ENCODE measurements around the gene DDX47. TPM values are rescaled to one million over a fixed set of nuclear protein-coding genes. Genes with fewer than 3 reads are reported as not detected.
"Not testable (repeated sequence)": the region's sequence is repeated elsewhere in the genome, so short reads cannot be mapped to it uniquely, and the experiment has no call there.

The DDX47 gene
- total and polyA plus RNA-seq, 4 donors, result 20.2 to 37.2 (median 25.9) TPM

DNA sequence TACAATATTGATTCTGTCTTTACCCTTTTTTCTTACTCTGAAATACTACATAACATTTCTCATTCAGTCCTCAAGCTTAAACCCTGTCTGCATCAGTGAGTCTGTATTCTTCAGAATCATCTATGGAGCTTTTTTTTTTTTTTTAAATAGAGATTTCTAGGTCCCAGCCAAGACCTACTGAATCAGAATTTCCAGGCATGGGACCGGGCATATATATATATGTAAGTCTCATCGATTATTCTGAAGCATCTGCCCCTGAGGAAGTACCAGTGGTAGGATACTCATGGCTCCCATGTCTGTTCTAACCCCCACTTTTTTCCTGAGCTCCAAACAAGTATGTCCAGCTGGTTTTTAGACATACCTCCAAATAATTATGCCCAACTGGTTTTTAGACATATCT is 6.1 kb downstream of the DDX47 start (continued):
- TF ChIP-seq REST (IDR thresholded peaks at IDR 0.05), result no peak

- no peak overlapping the region for H3K4me3 ChIP-seq (ENCODE audit: low read depth in 1 of 3, low read length in 3 of 3)
- peaks cover 5 to 39% (median 37%) of the 10 kb centered on the region in 4 donors for H3K36me3 ChIP-seq (ENCODE audit: control insufficient read depth in 4 of 4, insufficient read depth in 3 of 4, low read depth in 1 of 4, low read length in 3 of 4)
- TF ChIP-seq YY1 (IDR thresholded peaks at IDR 0.05) (no peak), SP1 (IDR thresholded peaks at IDR 0.05) (no peak), JUND (IDR thresholded peaks at IDR 0.05) (no peak), HNF4A (conservative IDR thresholded peaks at IDR 0.05) (no peak), TAF1 (conservative IDR thresholded peaks at IDR 0.05) (no peak), ATF3 (IDR thresholded peaks at IDR 0.05) (no peak), ZBTB33 (IDR thresholded peaks at IDR 0.05) (no peak), EGR1 (IDR thresholded peaks at IDR 0.05; ENCODE audit: low read depth in 2 of 2) (no peak), RAD21 (IDR thresholded peaks at IDR 0.05) (no peak), HNF4G (IDR thresholded peaks at IDR 0.05) (no peak), FOXA1 (IDR thresholded peaks at IDR 0.05) (no peak), RXRA (IDR thresholded peaks at IDR 0.05) (no peak), GABPA (IDR thresholded peaks at IDR 0.05 in 1 of 2, conservative IDR thresholded peaks at IDR 0.05 in 1 of 2) (no peak), REST (IDR thresholded peaks at IDR 0.05) (no peak)
- TF ChIP-seq, protein P1, sequence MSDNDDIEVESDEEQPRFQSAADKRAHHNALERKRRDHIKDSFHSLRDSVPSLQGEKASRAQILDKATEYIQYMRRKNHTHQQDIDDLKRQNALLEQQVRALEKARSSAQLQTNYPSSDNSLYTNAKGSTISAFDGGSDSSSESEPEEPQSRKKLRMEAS (IDR thresholded peaks at IDR 0.05), result no peak
- TF ChIP-seq, protein P2, sequence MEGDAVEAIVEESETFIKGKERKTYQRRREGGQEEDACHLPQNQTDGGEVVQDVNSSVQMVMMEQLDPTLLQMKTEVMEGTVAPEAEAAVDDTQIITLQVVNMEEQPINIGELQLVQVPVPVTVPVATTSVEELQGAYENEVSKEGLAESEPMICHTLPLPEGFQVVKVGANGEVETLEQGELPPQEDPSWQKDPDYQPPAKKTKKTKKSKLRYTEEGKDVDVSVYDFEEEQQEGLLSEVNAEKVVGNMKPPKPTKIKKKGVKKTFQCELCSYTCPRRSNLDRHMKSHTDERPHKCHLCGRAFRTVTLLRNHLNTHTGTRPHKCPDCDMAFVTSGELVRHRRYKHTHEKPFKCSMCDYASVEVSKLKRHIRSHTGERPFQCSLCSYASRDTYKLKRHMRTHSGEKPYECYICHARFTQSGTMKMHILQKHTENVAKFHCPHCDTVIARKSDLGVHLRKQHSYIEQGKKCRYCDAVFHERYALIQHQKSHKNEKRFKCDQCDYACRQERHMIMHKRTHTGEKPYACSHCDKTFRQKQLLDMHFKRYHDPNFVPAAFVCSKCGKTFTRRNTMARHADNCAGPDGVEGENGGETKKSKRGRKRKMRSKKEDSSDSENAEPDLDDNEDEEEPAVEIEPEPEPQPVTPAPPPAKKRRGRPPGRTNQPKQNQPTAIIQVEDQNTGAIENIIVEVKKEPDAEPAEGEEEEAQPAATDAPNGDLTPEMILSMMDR (IDR thresholded peaks at IDR 0.05; ENCODE audit: low read depth, low read length, missing input control), result no peak
- DNase-seq (ENCODE audit: low spot score), result no peak
- H3K27me3 ChIP-seq (ENCODE audit: control insufficient read depth in 4 of 4, insufficient read depth in 4 of 4, low read length in 3 of 4), result no peaks in the 10 kb centered on the region
- H3K27ac ChIP-seq (ENCODE audit: low read depth in 1 of 2, low read length in 2 of 2), result no peak overlapping the region
- 80% methylated on average over 2 of the region's 2 CpGs for WGBS
- H3K9ac ChIP-seq (ENCODE audit: low read depth in 1 of 2, low read length in 2 of 2), result no peak overlapping the region
- peaks cover 0 to 6% (median 0%) of the 10 kb centered on the region in 4 donors for H3K4me1 ChIP-seq (ENCODE audit: control insufficient read depth in 4 of 4, insufficient read depth in 4 of 4, low read length in 3 of 4)
- H3K9me3 ChIP-seq (ENCODE audit: control insufficient read depth in 4 of 4, low read length in 3 of 4), result no peaks in the 10 kb centered on the region
Measured at GRCh38 chr12:12819752-12820311, 6.7 kb downstream of the DDX47 start.

DNA sequence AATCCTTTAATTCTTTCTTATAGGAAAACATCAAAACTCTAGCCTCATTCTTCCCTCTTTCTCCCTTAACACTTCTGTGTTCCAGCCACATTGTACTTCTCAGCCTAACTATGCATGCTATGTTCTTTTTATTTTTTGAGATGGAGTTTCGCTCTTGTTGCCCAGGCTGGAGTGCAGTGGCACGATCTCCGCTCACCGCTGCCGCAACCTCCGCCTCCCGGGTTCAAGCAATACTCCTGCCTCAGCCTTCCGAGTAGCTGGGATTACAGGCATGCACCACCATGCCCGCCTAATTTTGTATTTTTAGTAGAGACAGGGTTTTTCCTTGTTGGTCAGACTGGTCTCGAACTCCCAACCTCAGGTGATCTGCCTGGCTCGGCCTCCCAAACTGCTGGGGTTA is 7.2 kb downstream of the DDX47 start:
- H3K9ac ChIP-seq (ENCODE audit: low read depth in 1 of 2, low read length in 2 of 2); DNase-seq (ENCODE audit: low spot score); H3K27ac ChIP-seq (ENCODE audit: low read depth in 1 of 2, low read length in 2 of 2); H3K9me3 ChIP-seq (ENCODE audit: control insufficient read depth in 4 of 4, low read length in 3 of 4); H3K4me1 ChIP-seq (ENCODE audit: control insufficient read depth in 4 of 4, insufficient read depth in 4 of 4, low read length in 3 of 4); H3K4me3 ChIP-seq (ENCODE audit: low read depth in 1 of 3, low read length in 3 of 3); H3K27me3 ChIP-seq (ENCODE audit: control insufficient read depth in 4 of 4, insufficient read depth in 4 of 4, low read length in 3 of 4): not testable (repeated sequence)
- 98% methylated on average over 11 of the region's 11 CpGs for WGBS
- peaks cover 4 to 45% (median 41%) of the 10 kb centered on the region in 4 donors for H3K36me3 ChIP-seq (ENCODE audit: control insufficient read depth in 4 of 4, insufficient read depth in 3 of 4, low read depth in 1 of 4, low read length in 3 of 4)
